Stimulated activated effector memory CD8-positive, alpha-beta T cell treated with anti-CD3 and anti-CD28 coated beads, Interleukin-12 subunit alpha, Interleukin-12 subunit beta, amount 100 ng/mL, for 72 hours (primary cell): ENCODE data around the gene HAPLN2.
"Not testable (repeated sequence)": the region's sequence is repeated elsewhere in the genome, so short reads cannot be mapped to it uniquely, and the experiment has no call there.

Experiments
- ATAC-seq: fragments of 150-1000 bp; cut with Tn5 transposase; 2 replicates; pipeline ENCODE4 v1.10.0; 2021
- DNase-seq, 2 donors: peaks; one replicate each; pipeline ENCODE4 v3.0.0; 2021 to 2022; ENCODE audit warnings: low spot score in 2 of 2
- H3K27ac Mint-ChIP-seq: one replicate; pipeline ENCODE4 v1.8.0; 2022; ENCODE audit warnings: mild to moderate bottlenecking, mixed read lengths
- H3K36me3 Mint-ChIP-seq: one replicate; pipeline ENCODE4 v1.8.0; 2022; ENCODE audit warnings: mild to moderate bottlenecking, mixed read lengths
- H3K4me1 Mint-ChIP-seq: one replicate; pipeline ENCODE4 v1.8.0; 2022; ENCODE audit warnings: mixed read lengths
- H3K4me3 Mint-ChIP-seq: one replicate; pipeline ENCODE4 v1.8.0; 2022; ENCODE audit warnings: mild to moderate bottlenecking, mixed read lengths
- H3K9me3 Mint-ChIP-seq: one replicate; pipeline ENCODE4 v1.8.0; 2022; ENCODE audit warnings: mixed read lengths

HAPLN2 gene

GRCh38 chr1:156586892-156587477 is 32.2 kb upstream of the HAPLN2 start:
- peaks cover 4% of the 10 kb centered on the region for H3K36me3 Mint-ChIP-seq
- H3K27ac Mint-ChIP-seq, result no peak overlapping the region
- no peak overlapping the region for H3K4me3 Mint-ChIP-seq
- ATAC-seq (no peak), DNase-seq (no peak)
- no peaks in the 10 kb centered on the region for H3K9me3 Mint-ChIP-seq
- peaks cover 24% of the 10 kb centered on the region for H3K4me1 Mint-ChIP-seq

- not testable (repeated sequence) for DNase-seq, H3K4me3 Mint-ChIP-seq, H3K27ac Mint-ChIP-seq, H3K36me3 Mint-ChIP-seq, ATAC-seq, H3K9me3 Mint-ChIP-seq
- H3K4me1 Mint-ChIP-seq, result peaks cover 20% of the 10 kb centered on the region
Measured at GRCh38 chr1:156587927-156588326, 31.3 kb upstream of the HAPLN2 start.

- H3K27ac Mint-ChIP-seq, result no peak overlapping the region
- DNase-seq, result no peak
- H3K36me3 Mint-ChIP-seq, result peaks cover 20% of the 10 kb centered on the region
- H3K9me3 Mint-ChIP-seq, result no peaks in the 10 kb centered on the region
- H3K4me3 Mint-ChIP-seq, result no peak overlapping the region
- ATAC-seq, result no peak
- H3K4me1 Mint-ChIP-seq, result peaks cover 14% of the 10 kb centered on the region
Measured at GRCh38 chr1:156589546-156589945, 29.7 kb upstream of the HAPLN2 start.

GRCh38 chr1:156590326-156591180 is 28.7 kb upstream of the HAPLN2 start:
- Mint-ChIP-seq H3K27ac (peak overlapping the region; percentile 81), H3K36me3 (peaks cover 30% of the 10 kb centered on the region), H3K4me3 (peak overlapping the region; percentile 68), H3K4me1 (peaks cover 23% of the 10 kb centered on the region), H3K9me3 (no peaks in the 10 kb centered on the region)
- DNase-seq (no peak), ATAC-seq (no peak)

- Mint-ChIP-seq H3K4me1 (peaks cover 26% of the 10 kb centered on the region), H3K4me3 (peak overlapping the region; percentile 68), H3K9me3 (no peaks in the 10 kb centered on the region), H3K27ac (peak overlapping the region; percentile 81), H3K36me3 (peaks cover 35% of the 10 kb centered on the region)
- ATAC-seq (peak; percentile 15), DNase-seq (no peak)
Measured at GRCh38 chr1:156591181-156591431, 28.1 kb upstream of the HAPLN2 start.

- Mint-ChIP-seq H3K27ac (peak within 1 kb of the TSS; percentile 81), H3K36me3 (peaks cover 39% of the 10 kb centered on the region), H3K4me1 (peaks cover 26% of the 10 kb centered on the region), H3K4me3 (peak within 1 kb of the TSS; percentile 68), H3K9me3 (no peaks in the 10 kb centered on the region)
- peak; percentile 95 for ATAC-seq
- DNase-seq, result peak; percentile 63 to 81
Measured at GRCh38 chr1:156591432-156592157, 27.6 kb upstream of the HAPLN2 start, which contains the start of gene NAXE. TSS of gene NAXE (plus strand) at chr1:156591776. CDS start at chr1:156591805, 29 bp downstream.

- ATAC-seq (no peak), DNase-seq (peak in 1 of 2 donors; percentile 55)
- Mint-ChIP-seq H3K9me3 (no peaks in the 10 kb centered on the region), H3K27ac (peak overlapping the region; percentile 81), H3K36me3 (peaks cover 44% of the 10 kb centered on the region), H3K4me3 (peak overlapping the region; percentile 68), H3K4me1 (peaks cover 32% of the 10 kb centered on the region)
Measured at GRCh38 chr1:156592158-156592909, 26.9 kb upstream of the HAPLN2 start.

- DNase-seq, result no peak
- Mint-ChIP-seq H3K9me3 (no peaks in the 10 kb centered on the region), H3K36me3 (peaks cover 51% of the 10 kb centered on the region), H3K4me1 (peaks cover 32% of the 10 kb centered on the region), H3K27ac (peak overlapping the region; percentile 81), H3K4me3 (peak overlapping the region; percentile 68)
- ATAC-seq, result no peak
Measured at GRCh38 chr1:156592910-156593660, 26.1 kb upstream of the HAPLN2 start.

GRCh38 chr1:156593661-156593989 is 25.6 kb upstream of the HAPLN2 start:
- H3K9me3 Mint-ChIP-seq, result no peaks in the 10 kb centered on the region
- no peak overlapping the region for H3K27ac Mint-ChIP-seq
- DNase-seq (no peak), ATAC-seq (no peak)
- peaks cover 57% of the 10 kb centered on the region for H3K36me3 Mint-ChIP-seq
- H3K4me3 Mint-ChIP-seq, result no peak overlapping the region
- H3K4me1 Mint-ChIP-seq, result peaks cover 38% of the 10 kb centered on the region

GRCh38 chr1:156594190-156594589 is 25.0 kb upstream of the HAPLN2 start:
- ATAC-seq (no peak), DNase-seq (no peak)
- Mint-ChIP-seq H3K9me3 (no peaks in the 10 kb centered on the region), H3K4me3 (no peak overlapping the region), H3K36me3 (peaks cover 62% of the 10 kb centered on the region), H3K27ac (no peak overlapping the region), H3K4me1 (peaks cover 42% of the 10 kb centered on the region)

GRCh38 chr1:156595016-156595415 is 24.2 kb upstream of the HAPLN2 start:
- H3K9me3 Mint-ChIP-seq, result no peaks in the 10 kb centered on the region
- H3K36me3 Mint-ChIP-seq, result peaks cover 71% of the 10 kb centered on the region
- peaks cover 42% of the 10 kb centered on the region for H3K4me1 Mint-ChIP-seq
- ATAC-seq (no peak), DNase-seq (no peak)
- H3K4me3 Mint-ChIP-seq, result no peak overlapping the region
- peak overlapping the region; percentile 51 for H3K27ac Mint-ChIP-seq

- Mint-ChIP-seq H3K4me1 (peaks cover 47% of the 10 kb centered on the region), H3K4me3 (no peak overlapping the region), H3K36me3 (peaks cover 85% of the 10 kb centered on the region), H3K9me3 (no peaks in the 10 kb centered on the region), H3K27ac (peak overlapping the region; percentile 51)
- ATAC-seq, result no peak
- no peak for DNase-seq
Measured at GRCh38 chr1:156596426-156596825, 22.8 kb upstream of the HAPLN2 start.

GRCh38 chr1:156598125-156598524 is 21.1 kb upstream of the HAPLN2 start:
- peak overlapping the region; percentile 81 for H3K27ac Mint-ChIP-seq
- no peak overlapping the region for H3K4me3 Mint-ChIP-seq
- peaks cover 80% of the 10 kb centered on the region for H3K36me3 Mint-ChIP-seq
- H3K9me3 Mint-ChIP-seq, result no peaks in the 10 kb centered on the region
- H3K4me1 Mint-ChIP-seq, result peaks cover 51% of the 10 kb centered on the region
- ATAC-seq (no peak), DNase-seq (no peak)

- peaks cover 78% of the 10 kb centered on the region for H3K36me3 Mint-ChIP-seq
- DNase-seq (no peak), ATAC-seq (no peak)
- no peaks in the 10 kb centered on the region for H3K9me3 Mint-ChIP-seq
- peak overlapping the region; percentile 81 for H3K27ac Mint-ChIP-seq
- no peak overlapping the region for H3K4me3 Mint-ChIP-seq
- peaks cover 51% of the 10 kb centered on the region for H3K4me1 Mint-ChIP-seq
Measured at GRCh38 chr1:156598731-156599432, 20.3 kb upstream of the HAPLN2 start.
